Spleen (tissue), 13 donors: Measurements from ENCODE around the gene KIF18B. TPM values are rescaled to one million over a fixed set of nuclear protein-coding genes. Genes with fewer than 3 reads are reported as not detected.

ENCODE experiments used
- DNase-seq: peaks from one replicate; pipeline ENCODE4 v3.0.0-alpha.2; 2020
- H3K27ac ChIP-seq, 8 donors: fragments of 200-600 bp; sonication (generic) in 7 of 8; 1 replicate in 4 of 8; 2 replicates in 4 of 8; pipeline versions ENCODE4 v1.5.0 to v1.8.0; 2016 to 2021; ENCODE audit warnings: inconsistent platforms in 4 of 8, mild to moderate bottlenecking in 4 of 8, moderate library complexity in 1 of 8
- H3K27me3 ChIP-seq, 7 donors: fragments of 200-600 bp; sonication (generic) in 6 of 7; replicated peaks in 1 of 7; 1 replicate in 4 of 7; 2 replicates in 3 of 7; pipeline versions ENCODE4 v1.5.0 to v1.8.0; 2016 to 2021; ENCODE audit warnings: inconsistent platforms in 3 of 7, mild to moderate bottlenecking in 1 of 7
- H3K36me3 ChIP-seq, 6 donors: fragments of 200-600 bp; sonication (generic) in 5 of 6; 1 replicate in 4 of 6; 2 replicates in 2 of 6; pipeline versions ENCODE4 v1.5.0 to v1.8.0; 2016 to 2021; ENCODE audit warnings: inconsistent platforms in 2 of 6
- H3K4me1 ChIP-seq, 6 donors: fragments of 200-600 bp; sonication (generic) in 5 of 6; 1 replicate in 3 of 6; 2 replicates in 3 of 6; pipeline versions ENCODE4 v1.5.0 to v1.8.0; 2016 to 2021; ENCODE audit warnings: inconsistent platforms in 3 of 6
- H3K4me3 ChIP-seq, 8 donors: fragments of 200-600 bp; sonication (generic) in 7 of 8; 1 replicate in 4 of 8; 2 replicates in 4 of 8; pipeline versions ENCODE4 v1.5.0 to v1.8.0; 2016 to 2021; ENCODE audit warnings: inconsistent platforms in 4 of 8, mild to moderate bottlenecking in 4 of 8, moderate library complexity in 2 of 8
- H3K9me3 ChIP-seq, 8 donors: fragments of 200-600 bp; sonication (generic) in 7 of 8; 1 replicate in 4 of 8; 2 replicates in 4 of 8; pipeline versions ENCODE4 v1.5.0 to v1.8.0; 2016 to 2021; ENCODE audit warnings: inconsistent platforms in 4 of 8
- CTCF ChIP-seq, 11 experiments: fragments of 200-600 bp in 7 of 11; fragments of 450-650 bp in 4 of 11; sonication (generic) in 4 of 11; IDR thresholded peaks in 8 of 11; conservative IDR thresholded peaks in 3 of 11; 1 replicate in 7 of 11; 2 replicates in 4 of 11; pipeline versions ENCODE4 v1.4.0 to v1.8.0; 2016 to 2021; ENCODE audit warnings: antibody characterized with exemption in 11 of 11, inconsistent platforms in 4 of 11, mild to moderate bottlenecking in 1 of 11
- POLR2A ChIP-seq, 3 donors: fragments of 450-650 bp; IDR thresholded peaks; one replicate each; pipeline ENCODE4 v1.5.1; 2017; ENCODE audit warnings: antibody characterized with exemption in 3 of 3, mild to moderate bottlenecking in 1 of 3
- POLR2AphosphoS5 ChIP-seq, 3 donors: sonication (generic); formaldehyde crosslinking; IDR thresholded peaks; one replicate each; pipeline ENCODE4 v1.5.1; 2017; ENCODE audit warnings: antibody characterized with exemption in 3 of 3
- WGBS, 5 donors: extraction: QIAGEN DNeasy Blood & Tissue Kit in 3 of 5; methylation state at CpG; one replicate each; pipeline versions ENCODE4 v1.1.5 to v1.1.7; 2013 to 2018; 5-methylcytosine and 5-hydroxymethylcytosine counted together
- intact Hi-C: fragments of 100-400 bp; cut with DNase I; formaldehyde crosslinking; loops from one replicate; pipeline ENCODE4 v1.15.0; 2023; ENCODE audit warnings: low total_unique reads
- long read RNA-seq, 2 donors: transcript quantifications; one replicate each; lab custom pipeline, GENCODE V29; 2026
- polyA plus RNA-seq, 3 donors: library from polyadenylated mRNA; stranded (reverse); fragments of 200-250 nt; gene quantifications; one replicate each; pipeline ENCODE4 v1.2.1, GENCODE V29; 2013
- total RNA-seq, 7 donors: library from RNA; depleted of rRNA in 3 of 7; stranded (reverse); fragments of >200 nt in 3 of 7; fragmentation: NEBNext Ultra II Directional in 4 of 7; extraction: Animal tissue kit (Norgen Biotek cat#: 25700) in 4 of 7; gene quantifications; one replicate each; pipeline versions ENCODE4 v1.1.0 to v1.2.1, GENCODE V29; 2016 to 2021
- donor health status: healthy with polysubstance abuse.
- donor health status: DM: no; HTN: no; CAD: no; lungs with moderate emphysema.
- donor health status: DM: no; HTN: no; CAD: no.
- donor health status: Bipolar disorder and iron deficiency.
- donor health status: healthy.
- donor health status: DM: no; HTN: no; CAD: no.
- donor health status: DM: yes; HTN: yes; CAD: no.

Gene KIF18B
- total RNA-seq, result 1 to 10 TPM; 1.1 to 5.8 (median 4.4) TPM
- polyA plus RNA-seq, result 1 to 10 TPM in 2 of 3 donors, under 1 TPM in 1; 0.26 to 1.5 (median 1.2) TPM
- long read RNA-seq, donor 1, result 0 reads
- long read RNA-seq, donor 2, result 0 reads

GRCh38 chr17:44947461-44948314 lies at the start of gene KIF18B:
Gene KIF18B, minus strand, starts transcription at chr17:44947773. Its CDS starts 11,429 bp downstream, at chr17:44936344.
- Histone ChIP-seq H3K9me3 (no peaks in the 10 kb centered on the region), H3K27ac (peak within 1 kb of the TSS; percentile 60 to 86 (median 80)), H3K27me3 (peaks cover 0 to 14% (median 0%) of the 10 kb centered on the region in 7 donors), H3K4me3 (peak within 1 kb of the TSS; percentile 59 to 78 (median 72)), H3K36me3 (no peaks in the 10 kb centered on the region), H3K4me1 (peaks cover 0 to 25% (median 19%) of the 10 kb centered on the region in 6 donors)
- 1 to 3% (median 2%) methylated on average over 19 to 62 of the region's 62 CpGs for WGBS, 5 donors
- intact Hi-C loops, result no loop called here
- TF ChIP-seq CTCF (IDR thresholded peaks at IDR 0.05 in 8 of 11, conservative IDR thresholded peaks at IDR 0.05 in 3 of 11), result peak in 4 of 11 experiments; percentile 5 to 25 (median 22)
- peak; percentile 88 to 97 (median 95) for TF ChIP-seq POLR2AphosphoS5 (IDR thresholded peaks at IDR 0.05)
- TF ChIP-seq POLR2A (IDR thresholded peaks at IDR 0.05), result peak in 2 of 3 donors; percentile 45 to 47
- DNase-seq, result peak; percentile 94

- 66 to 79% (median 70%) methylated on average over 10 of the region's 10 CpGs for WGBS, 5 donors
- Histone ChIP-seq H3K9me3 (peaks cover 0 to 17% (median 8%) of the 10 kb centered on the region in 8 donors), H3K27me3 (peaks cover 0 to 20% (median 0%) of the 10 kb centered on the region in 7 donors), H3K4me3 (no peak overlapping the region), H3K27ac (no peak overlapping the region), H3K4me1 (no peaks in the 10 kb centered on the region), H3K36me3 (no peaks in the 10 kb centered on the region)
- no peak for DNase-seq
- intact Hi-C loops, result no loop called here
- TF ChIP-seq POLR2AphosphoS5 (IDR thresholded peaks at IDR 0.05) (no peak), CTCF (IDR thresholded peaks at IDR 0.05 in 8 of 11, conservative IDR thresholded peaks at IDR 0.05 in 3 of 11) (no peak), POLR2A (IDR thresholded peaks at IDR 0.05) (no peak)
Observed at GRCh38 chr17:44996304-44996703, 48.7 kb upstream of the KIF18B start.

GRCh38 chr17:44995436-44996001 lies 47.9 kb upstream of the KIF18B start:
- no peaks in the 10 kb centered on the region for H3K4me1 ChIP-seq
- H3K9me3 ChIP-seq, result peaks cover 0 to 17% (median 8%) of the 10 kb centered on the region in 8 donors
- H3K27me3 ChIP-seq, result peaks cover 0 to 26% (median 0%) of the 10 kb centered on the region in 7 donors
- WGBS, 5 donors, result 56 to 81% (median 60%) methylated on average over 7 to 11 of the region's 11 CpGs
- TF ChIP-seq CTCF (IDR thresholded peaks at IDR 0.05 in 8 of 11, conservative IDR thresholded peaks at IDR 0.05 in 3 of 11), result no peak
- TF ChIP-seq POLR2AphosphoS5 (IDR thresholded peaks at IDR 0.05), result no peak
- no peak for TF ChIP-seq POLR2A (IDR thresholded peaks at IDR 0.05)
- H3K4me3 ChIP-seq, result no peak overlapping the region
- no peak overlapping the region for H3K27ac ChIP-seq
- no peaks in the 10 kb centered on the region for H3K36me3 ChIP-seq
- DNase-seq, result no peak
- intact Hi-C loops, result no loop called here
